Pulmonary artery endothelial cell (primary cell): ENCODE results near the gene CLDN19. TPM values are rescaled to one million over a fixed set of nuclear protein-coding genes. Genes with fewer than 3 reads are reported as not detected.
"Not testable (repeated sequence)": the region's sequence is repeated elsewhere in the genome, so short reads cannot be mapped to it uniquely, and the experiment has no call there.

ENCODE experiments used
- DNase-seq: peaks from one replicate; pipeline ENCODE4 v3.0.0-alpha.2; 2011; ENCODE audit warnings: low read depth, low spot score
- total RNA-seq: library from RNA; depleted of rRNA; stranded (reverse); fragments of >200 nt; gene quantifications from 2 replicates; pipeline ENCODE4 v1.2.3, GENCODE V29; 2014

The CLDN19 gene
- total RNA-seq, 1 donor from 2014 or later: not detected

- DNase-seq: no peak
Measured at GRCh38 chr1:42759114-42759513, 19.1 kb upstream of the CLDN19 start.

DNA sequence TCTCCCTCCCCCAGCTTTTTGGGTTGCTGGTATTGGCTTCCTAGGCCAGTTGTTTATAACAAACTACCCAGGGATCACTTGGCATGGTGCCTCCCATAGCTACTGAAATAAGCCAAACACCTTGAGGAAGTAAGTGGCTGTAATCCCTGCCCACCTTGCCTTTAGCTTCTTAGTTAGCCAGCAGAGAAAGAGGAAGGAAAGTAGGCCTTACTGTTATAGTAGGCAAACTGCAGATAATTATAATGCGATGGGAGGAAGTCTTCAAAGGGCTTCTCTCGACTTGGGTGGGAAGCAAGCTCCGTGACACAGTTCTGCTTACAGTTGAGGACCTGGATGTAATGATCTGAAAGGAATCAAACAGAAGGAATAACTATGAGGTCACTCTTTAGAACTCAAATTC lies 18.6 kb upstream of the CLDN19 start:
- DNase-seq: no peak

DNA sequence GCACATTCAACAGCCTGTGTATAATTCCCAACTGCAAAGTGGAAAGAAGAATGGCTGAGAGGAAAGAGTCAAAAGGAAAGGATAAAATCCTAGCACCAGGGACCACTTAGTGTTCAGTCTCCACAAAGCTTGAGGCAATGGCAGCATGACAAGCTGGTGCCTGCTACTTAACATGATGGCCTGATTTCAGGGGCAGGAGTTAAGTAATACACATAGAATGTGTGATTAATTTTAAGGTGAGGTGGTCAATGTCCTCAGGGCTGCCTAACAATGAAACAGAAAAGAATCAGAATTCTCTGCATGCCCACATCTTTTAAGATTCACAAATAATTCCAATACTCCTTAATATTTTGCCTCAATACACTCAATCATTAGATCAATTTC lies 17.8 kb upstream of the CLDN19 start:
- no peak for DNase-seq

- no peak for DNase-seq
Measured at GRCh38 chr1:42756956-42757891, 17.2 kb upstream of the CLDN19 start.

DNA sequence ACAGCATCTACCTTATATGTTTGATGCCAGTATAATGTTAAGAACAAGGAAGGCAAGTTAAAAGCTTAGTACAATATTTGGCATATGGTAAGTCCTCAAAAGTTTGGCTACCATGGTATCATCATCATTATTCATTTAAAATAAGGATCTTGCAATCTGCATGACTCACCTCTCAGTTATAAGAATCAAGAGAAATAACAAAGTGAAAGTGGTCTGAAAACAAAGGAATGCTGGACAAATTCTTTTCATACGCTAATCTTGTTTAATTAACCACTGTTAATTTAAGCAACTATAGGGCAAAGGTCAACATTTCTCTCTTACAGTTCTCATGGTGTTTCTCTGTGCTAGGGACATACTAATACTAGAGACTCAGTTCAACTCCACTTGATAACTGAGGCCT lies 13.0 kb upstream of the CLDN19 start:
- DNase-seq: no peak

GRCh38 chr1:42752284-42752683 lies 12.2 kb upstream of the CLDN19 start:
- no peak for DNase-seq

- DNase-seq: not testable (repeated sequence)
Measured at GRCh38 chr1:42751511-42752070, 11.6 kb upstream of the CLDN19 start.

DNA sequence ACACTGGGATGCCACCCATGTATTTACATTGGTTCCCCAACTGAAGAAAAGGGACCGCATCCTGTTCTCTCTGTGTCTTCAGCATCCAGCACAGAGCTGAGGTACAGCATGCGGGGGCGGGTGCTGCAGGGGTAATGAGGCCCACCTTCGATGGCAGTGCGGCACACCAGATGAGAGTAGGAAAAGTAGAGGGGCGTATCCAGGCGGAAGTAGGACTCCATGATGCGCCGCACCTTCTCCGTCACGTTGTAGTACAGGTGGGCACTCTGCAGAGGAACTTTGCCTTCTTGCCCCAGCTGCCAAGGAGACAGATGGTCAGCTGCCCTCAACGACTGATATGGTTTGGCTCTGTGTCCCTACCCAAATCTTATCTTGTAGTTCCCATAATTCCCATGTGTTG lies 10.0 kb upstream of the CLDN19 start:
- DNase-seq: no peak

DNA sequence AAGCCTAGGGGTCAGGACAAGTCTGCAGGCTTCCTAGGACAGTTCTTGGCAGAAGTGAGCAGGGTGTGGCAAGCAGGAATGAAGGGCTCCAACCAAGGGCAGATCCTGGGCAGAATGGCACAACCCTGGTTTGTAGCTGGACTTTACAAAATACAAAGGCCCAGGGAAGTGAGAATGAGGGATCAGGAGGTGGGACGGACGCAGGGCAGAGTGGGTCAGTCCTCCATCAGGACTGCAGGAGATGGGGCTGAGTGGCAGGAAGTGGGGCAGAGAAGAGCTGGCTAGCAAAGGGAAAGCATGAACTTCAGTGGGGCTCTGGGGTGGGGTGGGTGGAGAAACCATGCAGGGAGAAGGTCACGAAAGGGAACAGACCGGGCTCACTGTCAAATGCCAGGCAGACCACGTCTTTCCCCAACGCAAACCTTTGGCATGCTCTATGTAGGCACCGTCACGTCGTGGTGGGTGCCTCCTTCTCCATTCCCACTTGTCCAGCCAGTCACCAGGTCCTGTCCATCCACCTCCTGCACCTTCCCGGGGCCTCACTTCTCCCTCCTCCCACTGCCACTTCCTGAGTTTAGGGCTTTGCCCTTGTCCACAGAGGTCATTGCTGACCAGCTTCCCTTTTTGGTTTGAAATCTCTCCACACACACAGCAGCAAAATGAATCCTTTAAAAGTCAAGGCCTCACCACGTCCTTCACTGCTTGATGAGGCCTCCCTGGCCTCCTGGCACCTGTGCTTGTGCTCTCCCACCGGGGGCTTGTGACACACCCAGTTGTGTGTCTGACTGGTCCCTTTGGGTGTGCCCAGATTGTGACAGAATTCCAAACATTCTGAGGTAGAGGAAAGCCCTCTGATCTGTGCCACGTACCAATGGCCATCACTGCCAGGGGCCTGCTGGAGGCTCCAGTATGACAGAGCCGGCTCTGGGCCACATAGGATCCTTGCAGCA lies 8.7 kb upstream of the CLDN19 start:
- no peak for DNase-seq

GRCh38 chr1:42748021-42748420 lies 8.0 kb upstream of the CLDN19 start:
- DNase-seq: no peak

DNA sequence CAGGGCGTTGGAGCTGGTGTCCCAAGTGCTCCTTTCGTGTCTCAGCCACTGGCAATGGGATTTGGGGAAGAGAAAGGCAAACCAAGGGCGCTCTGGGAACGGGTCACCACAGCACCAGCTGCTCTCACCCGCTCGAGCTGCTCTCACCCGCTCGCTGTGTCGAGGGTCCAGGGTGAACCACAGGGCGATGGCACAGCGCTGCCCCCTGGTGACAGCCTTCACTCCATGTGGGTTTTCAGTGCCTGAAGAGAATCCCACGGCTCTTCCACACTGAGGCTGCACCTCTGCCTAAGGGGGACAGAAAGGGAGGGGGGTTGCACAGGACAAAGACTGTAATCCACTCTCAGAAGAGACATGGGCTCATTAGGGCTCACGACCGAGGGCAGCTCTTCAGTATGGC lies 7.1 kb upstream of the CLDN19 start:
- DNase-seq: no peak

DNA sequence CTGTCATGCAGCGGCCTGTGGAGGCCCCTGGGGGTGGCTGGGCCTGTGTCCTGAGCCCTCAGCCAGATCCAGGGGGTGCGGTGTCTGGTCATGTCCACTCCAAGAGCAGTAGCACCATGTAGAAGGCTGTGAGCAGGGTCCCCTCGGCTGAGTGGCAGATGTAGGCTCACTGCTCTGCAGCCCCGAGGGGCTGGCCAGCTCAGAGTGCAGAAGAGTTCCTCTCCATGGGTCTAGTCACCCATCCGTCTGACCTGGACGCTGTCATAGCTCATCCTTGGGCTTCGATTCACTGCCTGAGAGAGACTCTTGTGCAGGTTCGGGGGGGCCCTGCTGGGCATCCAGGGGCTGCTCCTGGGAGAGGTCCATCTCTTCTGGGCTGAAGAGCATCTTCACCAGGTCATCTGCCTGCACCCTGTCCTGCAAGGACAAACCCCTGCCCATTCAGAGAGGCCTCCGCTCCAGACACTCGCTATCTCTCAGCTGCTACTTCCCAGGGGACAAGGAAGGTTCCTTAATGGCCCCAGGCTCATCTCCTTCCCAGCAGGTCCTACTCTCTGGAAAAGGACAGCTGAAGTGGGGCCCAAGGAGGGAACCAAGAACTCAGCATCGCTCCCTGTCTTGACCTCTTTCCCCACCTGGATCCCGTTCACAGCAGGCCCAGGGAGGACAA lies 6.5 kb upstream of the CLDN19 start:
- DNase-seq: no peak

- no peak for DNase-seq
Measured at GRCh38 chr1:42745851-42746250, 5.8 kb upstream of the CLDN19 start.

DNA sequence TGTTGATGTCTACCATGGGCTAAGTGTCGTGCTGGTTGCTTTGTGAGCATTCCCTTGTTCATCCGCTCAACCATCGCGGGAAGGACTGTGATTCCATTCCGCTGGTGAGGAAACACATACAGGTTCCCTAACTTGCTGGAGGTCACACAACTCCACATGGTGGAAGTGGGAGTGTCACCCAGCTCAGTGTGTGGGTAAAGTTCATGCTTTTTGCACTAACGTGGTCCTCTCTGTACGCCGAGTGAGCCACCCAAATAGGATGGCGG lies 4.0 kb upstream of the CLDN19 start:
- DNase-seq: no peak

DNA sequence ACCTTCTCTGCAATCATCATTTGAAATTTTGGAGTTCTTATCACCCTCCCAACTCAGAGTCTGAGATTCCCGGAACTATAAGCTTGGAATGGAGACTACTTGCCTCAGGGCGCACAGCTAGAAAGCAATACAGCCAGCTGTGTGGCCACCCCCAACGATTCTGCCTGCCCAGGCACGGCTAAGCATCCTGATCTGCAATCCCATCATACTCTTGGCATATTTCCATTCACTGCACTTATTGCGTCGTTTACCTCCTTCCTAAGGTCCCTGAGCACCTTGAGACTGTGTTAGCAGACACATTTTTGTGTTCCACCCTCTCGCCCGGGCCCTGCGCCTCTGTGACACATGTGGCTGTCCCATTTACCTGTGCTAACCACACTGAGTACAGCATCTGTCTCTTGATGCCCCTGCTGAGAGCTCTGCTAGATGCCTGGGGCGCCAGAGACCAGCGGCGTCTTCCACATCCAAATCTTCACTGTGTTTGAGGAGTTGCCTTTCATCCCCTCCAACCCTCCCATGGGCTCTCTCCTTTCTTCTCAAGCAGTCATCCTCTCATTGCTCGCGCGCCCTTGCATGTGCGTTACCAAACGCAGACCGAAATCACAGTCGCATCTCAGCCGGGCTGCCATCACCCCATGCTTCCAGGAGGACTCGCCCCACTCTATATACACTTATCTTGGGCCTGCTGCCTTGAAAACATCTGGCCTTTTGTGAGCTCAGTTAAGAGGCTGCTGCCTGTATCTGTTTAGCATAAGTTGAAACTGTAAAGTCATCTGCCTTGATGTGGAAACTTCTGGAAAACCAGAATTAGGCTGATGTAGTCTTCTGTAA lies 3.5 kb upstream of the CLDN19 start:
- no peak for DNase-seq

DNA sequence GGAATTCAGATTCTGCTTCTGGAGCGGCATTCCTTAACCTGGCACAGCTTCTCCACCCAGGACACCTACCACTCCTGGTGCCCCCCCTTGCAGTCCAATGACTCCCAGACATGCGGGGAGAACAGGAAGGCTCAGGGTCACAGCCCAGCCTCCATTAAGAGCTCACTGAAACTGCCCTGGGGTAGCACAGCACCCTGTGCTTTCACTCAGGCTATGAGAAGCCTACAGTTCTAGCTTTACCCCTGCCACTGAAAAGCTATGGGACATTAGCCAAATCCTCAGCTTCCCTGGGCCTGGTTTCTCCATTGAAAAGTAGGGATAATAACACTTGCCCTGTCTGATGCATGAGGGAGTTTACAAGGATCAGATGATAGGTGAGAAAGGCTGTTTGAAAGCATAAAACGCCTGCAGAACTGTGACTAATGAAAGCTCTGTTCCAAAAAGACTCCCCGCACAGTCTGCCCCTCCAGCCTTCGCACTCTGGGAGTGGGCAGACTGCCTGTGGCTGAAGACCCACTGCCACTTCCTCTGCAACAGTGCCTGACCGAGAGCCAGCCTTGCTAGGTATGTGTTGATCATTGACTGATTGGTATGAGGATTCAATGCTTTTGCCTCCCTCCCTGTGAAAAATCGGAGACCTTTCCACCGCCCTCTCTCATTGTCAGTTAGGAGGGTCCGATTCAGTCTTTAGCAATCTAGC lies 2.7 kb upstream of the CLDN19 start:
- DNase-seq: no peak

DNA sequence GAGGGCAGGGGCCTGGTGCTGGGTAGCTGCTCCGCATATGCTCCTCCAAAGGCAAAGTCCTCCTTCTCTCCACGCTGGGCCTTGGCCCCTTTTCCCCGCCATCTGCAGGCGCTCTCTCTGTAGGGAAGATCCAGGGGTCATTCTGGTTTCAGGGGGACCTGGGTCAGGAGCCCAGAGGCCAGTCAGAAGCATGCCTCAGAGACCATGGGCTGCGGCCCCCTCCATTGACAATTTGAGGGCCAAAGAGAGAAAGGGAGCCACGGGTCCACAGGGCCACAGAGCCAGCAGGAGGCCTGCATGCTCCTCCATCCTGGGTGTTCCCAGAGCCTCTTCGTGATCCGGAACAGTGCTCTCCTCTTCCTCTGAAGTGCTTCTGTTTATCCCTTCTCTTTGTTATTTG lies 2.1 kb upstream of the CLDN19 start:
- DNase-seq: no peak

GRCh38 chr1:42741706-42742105 lies 1.7 kb upstream of the CLDN19 start:
- no peak for DNase-seq

- no peak for DNase-seq
Measured at GRCh38 chr1:42740851-42741580, 980 bp upstream of the CLDN19 start.
